Activated CD8-positive, alpha-beta T cell treated with anti-CD3 and anti-CD28 coated beads for 36 hours (primary cell): ENCODE measurements around the gene VSIG2. TPM values are rescaled to one million over a fixed set of nuclear protein-coding genes. Genes with fewer than 3 reads are reported as not detected.

Experiments
- ATAC-seq: fragments of 200-7000 bp; cut with Tn5 transposase; one replicate; pipeline ENCODE4 v1.10.0; 2021; ENCODE audit warnings: mild to moderate bottlenecking, moderate library complexity
- CTCF ChIA-PET: fragments of 350-600 bp; sonication (Branson Sonifier 250); formaldehyde crosslinking; loops from one replicate; lab custom pipeline; 2021; ENCODE audit warnings: antibody characterized with exemption; lab: Charles Lee
- POLR2A ChIA-PET: fragments of 350-600 bp; sonication (Branson Sonifier 250); formaldehyde crosslinking; loops from one replicate; lab custom pipeline; 2021; ENCODE audit warnings: antibody characterized with exemption; lab: Charles Lee
- DNase-seq: peaks from one replicate; pipeline ENCODE4 v3.0.0-alpha.2; 2020
- H3K27ac Mint-ChIP-seq: one replicate; pipeline ENCODE4 v1.8.0; 2021; ENCODE audit warnings: mild to moderate bottlenecking, mixed read lengths
- H3K27me3 Mint-ChIP-seq: one replicate; pipeline ENCODE4 v1.8.0; 2021; ENCODE audit warnings: mixed read lengths
- H3K36me3 Mint-ChIP-seq: one replicate; pipeline ENCODE4 v1.8.0; 2021; ENCODE audit warnings: low read depth, mixed read lengths
- H3K4me1 Mint-ChIP-seq: one replicate; pipeline ENCODE4 v1.8.0; 2021; ENCODE audit warnings: low read depth, mixed read lengths
- H3K4me3 Mint-ChIP-seq: one replicate; pipeline ENCODE4 v1.8.0; 2021; ENCODE audit warnings: mild to moderate bottlenecking, moderate library complexity, mixed read lengths
- H3K9me3 Mint-ChIP-seq: one replicate; pipeline ENCODE4 v1.8.0; 2021; ENCODE audit warnings: mixed read lengths
- intact Hi-C: fragments of 100-400 bp; cut with micrococcal nuclease; formaldehyde crosslinking; loops from one replicate; pipeline ENCODE4 v1.10.0; 2022
- total RNA-seq, 2 experiments: library from RNA; stranded (reverse); gene quantifications; one replicate each; pipeline ENCODE4 v1.2.3, GENCODE V29; 2021
- TF ChIP-seq, protein P1 (sequence below): fragments of 200-600 bp; IDR thresholded peaks from one replicate; pipeline ENCODE4 v1.8.0; 2022; ENCODE audit warnings: antibody characterized with exemption, mild to moderate bottlenecking

Gene VSIG2
- total RNA-seq, 2 experiments from 2014 or later: 0.32 TPM; not detected in 1

DNA sequence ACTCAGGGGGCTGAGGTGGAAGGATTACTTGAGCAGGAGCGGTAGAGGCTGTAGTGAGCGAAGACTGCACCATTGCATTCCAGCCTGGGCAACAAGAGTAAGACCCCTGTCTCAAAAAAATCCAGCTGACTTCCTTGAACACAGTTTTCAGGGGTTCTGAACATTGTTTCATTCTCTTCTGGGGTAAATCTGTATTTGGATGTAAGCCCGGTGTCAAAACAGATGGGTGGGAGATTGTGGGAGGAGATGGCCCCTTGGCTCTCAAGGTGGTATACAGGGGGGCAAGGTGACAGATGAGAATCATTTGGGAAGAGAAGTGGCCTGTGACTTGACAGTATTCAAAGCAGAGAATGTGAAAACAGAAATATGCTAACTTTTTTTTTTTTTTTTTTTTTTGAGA lies 5.3 kb upstream of the VSIG2 start:
- DNase-seq (no peak), ATAC-seq (no peak)
- no peaks in the 10 kb centered on the region for H3K9me3 Mint-ChIP-seq
- TF ChIP-seq, protein P1, sequence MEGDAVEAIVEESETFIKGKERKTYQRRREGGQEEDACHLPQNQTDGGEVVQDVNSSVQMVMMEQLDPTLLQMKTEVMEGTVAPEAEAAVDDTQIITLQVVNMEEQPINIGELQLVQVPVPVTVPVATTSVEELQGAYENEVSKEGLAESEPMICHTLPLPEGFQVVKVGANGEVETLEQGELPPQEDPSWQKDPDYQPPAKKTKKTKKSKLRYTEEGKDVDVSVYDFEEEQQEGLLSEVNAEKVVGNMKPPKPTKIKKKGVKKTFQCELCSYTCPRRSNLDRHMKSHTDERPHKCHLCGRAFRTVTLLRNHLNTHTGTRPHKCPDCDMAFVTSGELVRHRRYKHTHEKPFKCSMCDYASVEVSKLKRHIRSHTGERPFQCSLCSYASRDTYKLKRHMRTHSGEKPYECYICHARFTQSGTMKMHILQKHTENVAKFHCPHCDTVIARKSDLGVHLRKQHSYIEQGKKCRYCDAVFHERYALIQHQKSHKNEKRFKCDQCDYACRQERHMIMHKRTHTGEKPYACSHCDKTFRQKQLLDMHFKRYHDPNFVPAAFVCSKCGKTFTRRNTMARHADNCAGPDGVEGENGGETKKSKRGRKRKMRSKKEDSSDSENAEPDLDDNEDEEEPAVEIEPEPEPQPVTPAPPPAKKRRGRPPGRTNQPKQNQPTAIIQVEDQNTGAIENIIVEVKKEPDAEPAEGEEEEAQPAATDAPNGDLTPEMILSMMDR: no peak
- POLR2A ChIA-PET: interaction anchor here (1.3 kb wide), 1 partner anchor 11 kb away, joined by 3 read pairs; no protein-coding TSS in a partner anchor
- peaks cover 43% of the 10 kb centered on the region for H3K27me3 Mint-ChIP-seq
- intact Hi-C loops: no loop called here
- H3K4me1 Mint-ChIP-seq: peaks cover 23% of the 10 kb centered on the region
- no peak overlapping the region for H3K27ac Mint-ChIP-seq
- H3K4me3 Mint-ChIP-seq: no peak overlapping the region
- CTCF ChIA-PET: interaction anchor here (1.2 to 5.9 kb wide), 6 partner anchors 12 to 90 kb away, joined by 3 to 77 read pairs (median 14); partner anchors contain the start of gene MSANTD2
- no peaks in the 10 kb centered on the region for H3K36me3 Mint-ChIP-seq

DNA sequence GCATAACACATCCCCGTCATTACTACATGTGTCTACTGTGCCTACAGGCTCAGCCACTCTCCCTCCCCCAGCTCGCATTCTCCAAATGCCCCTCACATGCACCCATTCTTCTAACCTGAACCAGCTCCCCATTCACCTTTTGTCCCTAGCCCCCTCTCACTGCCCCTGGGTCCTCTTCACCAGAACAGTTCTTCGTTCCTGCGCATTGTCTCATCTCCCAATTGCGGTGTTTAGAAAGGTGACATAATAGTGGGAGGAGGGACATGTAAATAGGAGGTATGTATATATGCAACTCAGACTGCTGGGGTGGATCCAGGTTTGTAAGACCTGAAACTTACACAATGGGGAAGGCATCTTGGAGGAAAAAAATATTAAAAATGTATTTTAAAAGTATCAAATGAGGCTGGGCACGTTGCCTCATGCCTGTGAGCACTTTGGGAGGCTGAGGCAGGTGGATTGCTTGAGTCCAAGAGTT lies 4.7 kb upstream of the VSIG2 start:
- Mint-ChIP-seq H3K36me3 (no peaks in the 10 kb centered on the region), H3K4me1 (peaks cover 22% of the 10 kb centered on the region), H3K27me3 (peaks cover 43% of the 10 kb centered on the region), H3K27ac (no peak overlapping the region), H3K4me3 (no peak overlapping the region), H3K9me3 (no peaks in the 10 kb centered on the region)
- no peak for ATAC-seq
- intact Hi-C loops: no loop called here
- TF ChIP-seq, protein P1: no peak
- ChIA-PET CTCF (interaction anchor here (4.1 to 5.9 kb wide), 2 partner anchors 11 to 81 kb away, joined by 18 to 77 read pairs; no protein-coding TSS in a partner anchor), POLR2A (no interaction called here)
- DNase-seq: no peak

DNA sequence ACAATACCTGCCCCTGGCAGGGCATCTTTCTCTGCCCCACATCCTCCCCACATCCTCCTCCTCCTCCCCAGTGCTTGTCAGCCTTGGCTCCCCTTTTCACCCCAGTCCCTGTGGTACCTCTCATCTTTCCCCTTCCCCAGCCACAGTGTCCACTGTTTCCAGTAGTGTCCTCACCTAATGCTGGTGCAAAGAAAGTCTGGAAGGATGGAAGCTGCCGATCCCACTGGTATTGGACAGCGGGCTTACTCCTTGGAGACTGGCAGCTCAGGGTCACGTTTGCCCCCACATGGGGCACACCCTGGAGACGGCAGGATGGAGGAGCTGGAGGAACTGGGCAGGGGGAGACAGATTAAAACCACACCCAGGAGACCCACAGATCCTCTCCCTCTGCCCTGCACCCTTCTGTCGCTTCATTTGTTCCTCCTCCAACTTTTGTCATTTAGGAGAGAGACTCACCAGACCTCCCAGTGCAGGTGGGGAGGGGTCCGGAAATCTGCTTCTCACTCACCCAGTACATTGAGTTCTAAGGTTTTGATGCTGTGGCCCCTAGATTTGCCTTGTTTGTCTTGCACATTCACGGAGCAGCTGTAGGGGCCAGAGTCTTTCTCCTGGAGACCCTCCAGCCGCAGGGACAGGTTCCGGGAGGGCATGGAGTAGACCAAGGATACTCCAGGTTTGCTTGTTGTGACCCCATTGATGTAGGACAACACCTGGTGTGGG lies 4.1 kb upstream of the VSIG2 start:
- Mint-ChIP-seq H3K4me1 (peaks cover 16% of the 10 kb centered on the region), H3K9me3 (no peaks in the 10 kb centered on the region), H3K36me3 (no peaks in the 10 kb centered on the region), H3K4me3 (no peak overlapping the region), H3K27ac (no peak overlapping the region), H3K27me3 (peaks cover 37% of the 10 kb centered on the region)
- intact Hi-C loops: no loop called here
- ATAC-seq: no peak
- TF ChIP-seq, protein P1: no peak
- CTCF ChIA-PET: interaction anchor here (1.1 to 5.9 kb wide), 3 partner anchors 11 to 87 kb away, joined by 3 to 77 read pairs (median 18); no protein-coding TSS in a partner anchor
- POLR2A ChIA-PET: no interaction called here
- no peak for DNase-seq

DNA sequence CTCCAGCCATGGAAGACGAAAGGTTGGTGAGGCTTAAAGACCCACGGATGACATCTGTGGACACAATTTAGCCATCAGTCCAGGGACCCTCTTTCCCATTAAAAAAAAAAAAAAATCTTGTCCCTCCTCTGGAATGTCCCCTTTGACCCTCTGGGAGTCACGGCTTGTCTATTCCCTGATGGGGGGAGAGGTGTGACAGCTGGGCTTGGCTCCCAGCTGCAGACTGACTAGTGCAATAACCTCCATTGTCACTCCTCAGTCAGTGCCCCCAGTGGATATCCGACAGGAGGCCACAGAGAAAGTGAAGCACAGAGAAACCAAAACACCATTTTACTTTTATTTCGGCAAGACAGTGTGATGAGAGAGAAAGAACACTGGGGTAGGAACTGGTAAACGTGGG lies 2.7 kb upstream of the VSIG2 start:
- intact Hi-C loops: no loop called here
- H3K27me3 Mint-ChIP-seq: peaks cover 27% of the 10 kb centered on the region
- TF ChIP-seq, protein P1: no peak
- no peak overlapping the region for H3K4me3 Mint-ChIP-seq
- no peak overlapping the region for H3K27ac Mint-ChIP-seq
- peaks cover 10% of the 10 kb centered on the region for H3K4me1 Mint-ChIP-seq
- H3K9me3 Mint-ChIP-seq: no peaks in the 10 kb centered on the region
- DNase-seq (no peak), ATAC-seq (no peak)
- no peaks in the 10 kb centered on the region for H3K36me3 Mint-ChIP-seq
- POLR2A ChIA-PET: no interaction called here
- CTCF ChIA-PET: interaction anchor here (0.7 to 5.9 kb wide), 5 partner anchors 8 to 86 kb away, joined by 3 to 77 read pairs (median 4); partner anchors contain the start of gene ESAM

DNA sequence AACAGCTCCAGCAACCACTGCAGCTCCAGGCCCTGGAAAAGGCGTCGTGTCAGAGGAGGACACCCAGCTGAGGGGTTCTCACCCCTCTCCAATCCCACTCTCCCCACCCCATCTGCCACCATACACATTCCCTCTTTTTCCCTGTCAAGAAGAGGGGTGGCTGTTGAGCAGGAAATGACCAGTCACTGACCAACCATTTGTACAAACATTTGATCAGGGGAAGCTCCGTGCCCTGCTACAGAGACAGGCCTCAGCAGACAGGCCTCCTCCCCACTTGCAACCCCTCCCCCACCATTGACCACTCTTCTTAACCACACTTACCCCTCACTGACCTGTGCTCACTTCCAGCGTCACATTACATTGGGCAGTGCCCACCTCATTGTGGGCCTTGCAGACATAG lies 2.3 kb upstream of the VSIG2 start:
- ChIA-PET CTCF (interaction anchor here (0.7 to 5.9 kb wide), 5 partner anchors 9 to 85 kb away, joined by 3 to 77 read pairs (median 4); partner anchors contain the start of gene ESAM), POLR2A (no interaction called here)
- Mint-ChIP-seq H3K36me3 (no peaks in the 10 kb centered on the region), H3K27ac (no peak overlapping the region), H3K27me3 (peaks cover 25% of the 10 kb centered on the region), H3K9me3 (no peaks in the 10 kb centered on the region), H3K4me1 (peaks cover 8% of the 10 kb centered on the region), H3K4me3 (no peak overlapping the region)
- intact Hi-C loops: no loop called here
- DNase-seq: no peak
- TF ChIP-seq, protein P1: no peak
- no peak for ATAC-seq
